Amniotic epithelial cell (primary cell): Measurements from ENCODE around the gene RIPK3.

ENCODE experiments used
- DNase-seq: peaks from one replicate; pipeline ENCODE4 v3.0.0-alpha.2; 2010; ENCODE audit warnings: low read depth

RIPK3 gene

GRCh38 chr14:24322672-24323071 is 17.1 kb downstream of the RIPK3 start:
- no peak for DNase-seq

DNA sequence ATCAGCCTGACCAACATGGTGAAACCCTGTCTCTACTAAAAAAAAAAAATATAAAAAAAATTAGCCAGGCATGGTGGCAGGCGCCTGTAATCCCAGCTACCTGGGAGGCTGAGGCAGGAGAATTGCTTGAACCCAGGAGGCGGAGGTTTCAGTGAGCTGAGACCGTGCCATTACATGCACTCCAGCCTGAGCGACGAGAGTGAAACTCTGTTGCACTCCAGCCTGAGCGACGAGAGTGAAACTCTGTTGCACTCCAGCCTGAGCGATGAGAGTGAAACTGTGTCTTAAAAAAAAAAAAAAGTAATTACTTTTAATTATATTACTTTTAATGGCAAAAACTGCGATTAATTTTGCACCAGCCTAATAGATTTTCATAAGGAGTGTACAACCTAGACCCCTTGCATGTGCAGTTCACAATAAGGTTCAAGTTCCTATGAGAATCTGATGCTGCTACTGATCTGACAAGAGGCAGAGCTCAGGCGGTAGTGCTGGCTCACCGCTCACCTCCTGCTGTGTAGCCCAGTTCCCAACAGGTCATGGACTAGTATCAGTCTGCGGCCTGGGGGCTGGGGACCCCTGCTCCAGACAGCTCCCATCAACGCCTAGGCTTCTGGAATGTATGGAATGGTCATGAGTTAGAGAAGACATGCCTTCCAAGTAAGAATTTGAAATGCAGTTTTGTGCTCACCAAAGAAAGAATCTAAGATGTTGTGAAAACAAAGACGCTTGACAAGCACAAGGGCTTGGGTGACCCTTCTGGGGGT is 18.4 kb downstream of the RIPK3 start:
- DNase-seq = no peak

- DNase-seq = no peak
Observed at GRCh38 chr14:24317141-24317928, 22.5 kb downstream of the RIPK3 start.

GRCh38 chr14:24316597-24316950 is 23.2 kb downstream of the RIPK3 start:
- no peak for DNase-seq

DNA sequence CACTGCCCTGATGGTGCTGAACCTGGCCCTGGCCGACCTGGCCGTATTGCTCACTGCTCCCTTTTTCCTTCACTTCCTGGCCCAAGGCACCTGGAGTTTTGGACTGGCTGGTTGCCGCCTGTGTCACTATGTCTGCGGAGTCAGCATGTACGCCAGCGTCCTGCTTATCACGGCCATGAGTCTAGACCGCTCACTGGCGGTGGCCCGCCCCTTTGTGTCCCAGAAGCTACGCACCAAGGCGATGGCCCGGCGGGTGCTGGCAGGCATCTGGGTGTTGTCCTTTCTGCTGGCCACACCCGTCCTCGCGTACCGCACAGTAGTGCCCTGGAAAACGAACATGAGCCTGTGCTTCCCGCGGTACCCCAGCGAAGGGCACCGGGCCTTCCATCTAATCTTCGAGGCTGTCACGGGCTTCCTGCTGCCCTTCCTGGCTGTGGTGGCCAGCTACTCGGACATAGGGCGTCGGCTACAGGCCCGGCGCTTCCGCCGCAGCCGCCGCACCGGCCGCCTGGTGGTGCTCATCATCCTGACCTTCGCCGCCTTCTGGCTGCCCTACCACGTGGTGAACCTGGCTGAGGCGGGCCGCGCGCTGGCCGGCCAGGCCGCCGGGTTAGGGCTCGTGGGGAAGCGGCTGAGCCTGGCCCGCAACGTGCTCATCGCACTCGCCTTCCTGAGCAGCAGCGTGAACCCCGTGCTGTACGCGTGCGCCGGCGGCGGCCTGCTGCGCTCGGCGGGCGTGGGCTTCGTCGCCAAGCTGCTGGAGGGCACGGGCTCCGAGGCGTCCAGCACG is 23.8 kb downstream of the RIPK3 start:
- peak; percentile 35 for DNase-seq

GRCh38 chr14:24315243-24315806 is 24.5 kb downstream of the RIPK3 start:
- no peak for DNase-seq

- DNase-seq = no peak
Observed at GRCh38 chr14:24314377-24315193, 25.2 kb downstream of the RIPK3 start.

DNA sequence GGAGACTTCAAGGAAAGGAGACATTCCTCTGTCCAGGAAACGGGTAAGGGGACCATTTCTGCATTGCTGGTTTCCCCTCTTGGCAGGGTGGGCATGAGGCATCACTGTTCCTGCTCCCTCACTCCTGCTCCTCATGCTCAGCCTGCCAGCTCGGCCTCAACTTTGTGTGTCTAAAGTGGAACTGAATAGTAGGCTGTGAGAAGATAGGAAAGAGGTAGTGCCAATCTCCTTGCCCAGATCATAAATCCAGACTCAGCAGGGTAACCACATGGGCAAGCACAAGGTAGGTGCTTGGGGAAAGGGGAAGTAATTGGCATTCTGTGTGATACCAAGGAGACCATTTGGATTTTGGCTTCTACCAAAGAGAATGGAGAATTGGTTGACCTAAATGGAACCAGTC is 25.9 kb downstream of the RIPK3 start:
- DNase-seq = no peak

DNA sequence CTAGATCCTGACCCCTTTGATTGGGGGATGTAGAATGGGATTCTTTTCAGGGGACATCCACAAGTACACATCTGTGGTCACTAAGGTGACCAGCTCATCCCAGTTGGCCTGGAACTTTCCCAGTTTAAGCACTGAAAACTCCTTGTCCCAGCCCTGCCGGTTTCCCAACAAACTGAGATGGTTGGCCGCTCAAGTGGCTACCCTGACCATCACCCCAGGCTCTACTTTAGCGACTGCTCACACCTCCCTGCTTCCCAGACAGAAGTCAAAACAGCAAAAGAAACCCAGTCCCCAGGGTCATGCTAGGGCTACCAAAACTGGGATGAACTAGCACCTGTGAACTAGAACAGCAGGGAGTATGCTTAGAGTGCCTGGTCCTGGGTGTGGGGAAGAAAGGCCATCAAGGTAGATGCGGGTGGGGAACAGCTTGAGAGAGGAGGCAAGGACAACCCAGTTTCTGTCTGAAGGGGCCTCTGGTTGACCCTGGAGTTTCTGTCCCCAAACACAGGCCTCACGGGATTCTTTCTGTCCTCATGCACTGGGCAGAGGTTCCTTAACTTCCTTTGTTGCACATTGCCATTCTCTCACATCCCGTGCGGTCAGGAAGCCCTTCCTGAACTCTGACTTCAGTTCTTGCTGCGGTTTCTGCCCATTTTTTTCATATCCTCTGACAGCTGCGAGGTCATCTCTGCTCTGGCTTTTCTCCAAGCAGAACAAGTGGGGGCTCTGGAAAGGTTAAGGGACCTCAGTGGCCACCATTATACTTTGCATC is 26.9 kb downstream of the RIPK3 start:
- DNase-seq = no peak

DNA sequence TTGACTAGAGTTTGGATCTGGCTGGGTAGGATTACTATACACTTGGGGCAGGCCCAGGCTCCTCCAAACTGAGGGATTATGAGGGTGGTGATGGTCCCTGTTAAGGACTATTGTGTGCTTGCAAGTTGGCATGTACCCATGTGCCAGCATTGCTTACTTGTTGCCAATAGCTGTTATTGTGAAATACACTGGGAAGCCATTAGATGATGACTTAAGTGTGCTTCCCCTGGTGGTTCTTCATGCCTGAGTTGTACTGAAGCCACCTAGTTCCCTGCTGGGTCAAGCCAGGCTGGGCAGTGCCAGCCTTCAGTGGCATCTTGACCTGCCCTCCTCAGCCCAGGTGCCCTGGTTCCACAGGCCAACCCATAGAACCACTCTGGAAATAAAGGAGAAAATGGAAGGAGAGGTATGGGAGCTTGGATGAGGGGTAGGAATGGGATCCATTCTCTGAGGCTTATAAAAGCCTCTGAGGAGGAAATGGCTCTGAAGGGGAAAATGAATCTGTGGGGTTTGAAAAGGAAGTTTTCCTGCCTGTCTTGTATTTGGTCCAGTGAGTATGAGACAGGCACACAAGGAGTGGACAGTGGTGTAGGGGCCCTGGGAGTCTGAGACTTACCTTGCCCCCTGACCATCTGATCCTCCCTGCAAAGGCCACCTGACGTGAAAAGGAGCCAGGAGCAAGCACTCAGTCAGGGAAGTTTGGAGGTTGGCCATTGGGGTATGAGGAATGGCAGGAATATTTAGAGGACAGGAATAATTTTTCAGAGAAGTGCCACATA is 27.8 kb downstream of the RIPK3 start:
- peak; percentile 46 for DNase-seq

DNA sequence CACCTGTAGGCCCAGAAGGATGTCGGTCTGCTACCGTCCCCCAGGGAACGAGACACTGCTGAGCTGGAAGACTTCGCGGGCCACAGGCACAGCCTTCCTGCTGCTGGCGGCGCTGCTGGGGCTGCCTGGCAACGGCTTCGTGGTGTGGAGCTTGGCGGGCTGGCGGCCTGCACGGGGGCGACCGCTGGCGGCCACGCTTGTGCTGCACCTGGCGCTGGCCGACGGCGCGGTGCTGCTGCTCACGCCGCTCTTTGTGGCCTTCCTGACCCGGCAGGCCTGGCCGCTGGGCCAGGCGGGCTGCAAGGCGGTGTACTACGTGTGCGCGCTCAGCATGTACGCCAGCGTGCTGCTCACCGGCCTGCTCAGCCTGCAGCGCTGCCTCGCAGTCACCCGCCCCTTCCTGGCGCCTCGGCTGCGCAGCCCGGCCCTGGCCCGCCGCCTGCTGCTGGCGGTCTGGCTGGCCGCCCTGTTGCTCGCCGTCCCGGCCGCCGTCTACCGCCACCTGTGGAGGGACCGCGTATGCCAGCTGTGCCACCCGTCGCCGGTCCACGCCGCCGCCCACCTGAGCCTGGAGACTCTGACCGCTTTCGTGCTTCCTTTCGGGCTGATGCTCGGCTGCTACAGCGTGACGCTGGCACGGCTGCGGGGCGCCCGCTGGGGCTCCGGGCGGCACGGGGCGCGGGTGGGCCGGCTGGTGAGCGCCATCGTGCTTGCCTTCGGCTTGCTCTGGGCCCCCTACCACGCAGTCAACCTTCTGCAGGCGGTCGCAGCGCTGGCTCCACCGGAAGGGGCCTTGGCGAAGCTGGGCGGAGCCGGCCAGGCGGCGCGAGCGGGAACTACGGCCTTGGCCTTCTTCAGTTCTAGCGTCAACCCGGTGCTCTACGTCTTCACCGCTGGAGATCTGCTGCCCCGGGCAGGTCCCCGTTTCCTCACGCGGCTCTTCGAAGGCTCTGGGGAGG is 28.9 kb downstream of the RIPK3 start, which contains the start of gene LTB4R:
Gene LTB4R, plus strand, starts transcription at position 857 of the 959 bp plus-strand sequence. CDS start 4,150 bp downstream, outside the sequence.
- DNase-seq = peak; percentile 68

GRCh38 chr14:24310265-24310645 is 29.5 kb downstream of the RIPK3 start:
- DNase-seq = no peak

DNA sequence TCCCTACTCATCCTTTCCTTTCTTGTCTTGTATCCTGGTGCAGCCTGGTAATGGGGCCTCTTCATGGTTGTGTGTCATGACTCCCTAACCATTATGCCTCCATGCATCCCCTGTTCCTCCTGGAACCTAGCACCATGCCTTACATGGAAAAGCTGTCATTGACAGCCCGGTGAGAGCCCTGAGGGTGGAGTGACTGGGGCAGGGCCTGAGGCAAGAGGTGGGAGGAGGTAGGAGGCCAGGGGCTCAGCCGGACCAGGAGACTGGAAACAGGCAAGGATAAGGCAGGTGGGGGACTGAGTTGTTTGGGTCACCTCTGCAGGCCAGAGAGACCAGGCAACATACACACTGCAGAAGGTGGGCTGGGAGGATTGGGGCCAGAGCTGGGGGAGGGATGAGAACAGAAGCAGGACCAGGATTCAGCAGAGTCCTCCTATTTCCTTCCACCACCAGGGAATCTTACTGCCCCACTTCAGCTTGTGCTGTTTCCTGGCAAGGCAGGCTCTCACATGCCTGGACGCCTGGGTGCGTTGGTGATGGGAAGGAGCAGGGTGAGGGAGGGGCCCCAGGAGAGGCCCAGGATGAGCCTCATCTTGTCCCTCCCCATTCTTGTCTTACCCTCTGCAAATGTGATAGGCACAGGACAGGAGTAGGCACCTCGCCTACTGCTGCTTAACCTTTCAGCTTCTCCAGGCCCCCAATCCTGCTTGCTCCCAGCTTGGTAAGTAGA is 30.1 kb downstream of the RIPK3 start, which contains the start of gene LTB4R2:
Gene LTB4R2, plus strand, starts transcription at position 603 of the 727 bp plus-strand sequence. CDS start 525 bp downstream, outside the sequence.
- DNase-seq = no peak

DNA sequence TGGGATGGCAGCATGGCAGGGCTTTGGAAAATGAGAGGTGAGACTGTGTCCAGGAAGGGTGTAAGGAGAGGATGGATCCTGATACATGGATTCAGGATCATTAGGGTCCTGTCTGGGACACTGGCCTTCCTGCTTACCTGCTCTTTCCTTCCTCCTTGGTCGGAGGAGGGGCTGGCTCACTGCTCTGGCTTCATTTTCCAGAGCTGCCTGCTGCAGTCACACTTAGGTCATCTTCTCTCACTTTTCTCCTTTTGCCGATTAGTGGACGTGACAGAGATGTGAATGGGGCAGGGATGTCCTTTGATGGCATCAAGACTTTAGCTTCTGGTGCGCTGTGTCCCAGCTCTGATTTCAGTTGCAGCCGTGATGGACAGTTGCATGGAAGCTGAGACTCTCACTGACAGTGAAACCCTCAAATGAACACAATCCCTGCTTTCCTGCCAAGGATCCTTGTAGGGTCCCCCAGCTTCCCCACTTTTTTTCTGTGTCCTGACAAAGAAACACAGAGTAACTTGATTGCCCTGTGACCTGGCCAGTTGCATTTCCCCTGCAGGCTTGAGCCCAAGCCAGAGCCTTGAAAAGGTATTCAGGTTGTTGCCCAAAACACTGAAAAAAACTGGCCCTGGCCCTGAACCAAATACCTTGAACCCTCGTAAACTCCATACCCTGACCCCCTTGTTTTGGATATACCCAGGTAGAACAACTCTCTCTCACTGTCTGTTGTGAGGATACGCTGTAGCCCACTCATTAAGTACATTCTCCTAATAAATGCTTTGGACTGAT is 31.3 kb downstream of the RIPK3 start:
- DNase-seq = no peak

- peak; percentile 40 for DNase-seq
Observed at GRCh38 chr14:24307575-24308341, 32.0 kb downstream of the RIPK3 start, which contains the start of gene CIDEB. Gene CIDEB, minus strand, starts transcription at chr14:24307977. Its CDS starts 119 bp downstream, at chr14:24307858.

DNA sequence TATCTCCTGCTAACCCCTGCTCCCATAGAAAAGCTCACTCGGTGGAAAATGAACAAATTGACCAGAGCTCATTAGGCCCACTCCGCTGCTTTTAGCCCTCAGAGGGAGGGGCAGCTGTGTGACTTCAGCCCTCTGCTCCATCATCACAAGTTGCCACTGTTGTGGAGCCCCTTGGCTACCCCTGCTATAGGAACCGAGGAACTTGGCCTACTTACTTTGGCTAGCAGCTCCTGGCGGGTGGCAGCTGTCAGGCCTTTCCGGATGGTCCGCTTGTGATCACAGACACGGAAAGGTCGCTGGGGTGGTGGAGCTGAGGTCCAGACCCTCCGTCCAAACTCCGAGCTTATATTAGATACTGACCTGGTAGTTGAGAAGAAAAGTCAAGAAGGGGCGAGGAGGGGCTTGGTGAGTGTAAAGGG is 32.6 kb downstream of the RIPK3 start:
- DNase-seq = no peak
